CD4-positive, alpha-beta T cell treated with Interleukin-12 subunit alpha and Interleukin-12 subunit beta, for 1 hour (primary cell): ENCODE results near the gene CRABP2.
A peak's percentile ranks its signal among the peaks of the same experiment; 100 is the strongest.

Experiments
- DNase-seq: peaks from one replicate; pipeline ENCODE4 v3.0.0-alpha.2; 2020

The CRABP2 gene

DNA sequence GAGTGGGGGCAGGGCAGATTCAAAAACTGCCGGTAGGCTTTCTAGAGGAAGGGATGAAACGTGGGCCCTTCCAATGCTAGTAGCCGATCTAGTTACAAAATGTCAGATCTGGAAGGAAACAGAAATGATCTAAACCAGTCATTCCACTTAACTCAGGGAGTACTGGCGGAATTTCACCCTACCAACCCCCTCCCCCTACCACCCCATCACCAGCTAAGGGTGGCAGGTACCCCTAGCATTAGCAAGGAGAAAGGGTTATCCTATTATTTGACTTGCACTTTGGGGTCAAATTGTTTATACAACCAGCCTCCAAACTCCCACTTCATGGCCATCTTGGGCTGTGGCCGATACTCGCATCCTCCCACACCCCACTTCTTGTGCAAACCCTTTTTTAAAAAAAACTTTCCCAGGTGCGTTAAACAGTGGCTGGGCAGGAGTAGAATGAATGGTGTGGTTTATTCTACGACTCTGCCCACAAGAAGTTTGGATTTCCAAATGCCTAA is 36.1 kb upstream of the CRABP2 start:
- DNase-seq, result no peak

DNA sequence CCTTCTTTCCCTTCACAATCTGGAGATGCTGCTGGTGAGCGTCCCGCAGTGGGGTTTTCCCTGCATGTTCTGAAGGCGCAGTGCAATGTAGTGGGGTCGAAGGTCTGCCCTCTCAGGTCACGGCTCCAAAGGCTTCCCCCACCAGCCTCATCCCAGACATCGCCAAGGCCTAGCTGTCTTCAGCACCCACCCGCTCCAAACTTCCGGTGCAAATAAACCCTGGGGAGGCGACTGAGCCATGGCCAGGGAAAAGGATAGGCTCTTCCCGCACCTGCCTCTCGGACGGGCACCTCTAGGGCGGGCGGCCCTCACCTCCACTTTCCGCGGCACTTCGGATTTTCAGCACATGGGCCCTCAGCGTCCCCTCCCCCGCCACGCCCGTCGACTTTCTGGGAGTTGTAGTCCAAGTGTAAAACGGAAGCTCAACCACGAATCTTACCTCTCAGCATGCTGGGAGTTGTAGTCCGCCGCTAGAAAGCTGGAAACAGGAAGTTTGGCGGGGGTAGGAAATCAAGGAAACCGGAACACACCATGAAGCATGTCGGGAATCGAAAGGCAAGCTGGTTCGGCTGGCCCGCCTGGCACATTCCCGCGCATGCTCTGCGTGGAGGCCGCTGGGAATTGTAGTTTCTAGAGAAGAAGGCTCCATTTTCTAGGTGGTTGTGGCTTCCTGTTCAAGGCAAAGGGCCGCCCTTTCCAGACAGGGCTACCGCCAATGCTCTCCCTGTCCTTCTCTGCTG is 35.5 kb upstream of the CRABP2 start, which contains the start of gene MRPL24:
Gene MRPL24 (minus strand): TSS at position 348 of the 740 bp plus-strand sequence. CDS start 2,384 bp downstream, outside the sequence.
- DNase-seq, result peak; percentile 99

DNA sequence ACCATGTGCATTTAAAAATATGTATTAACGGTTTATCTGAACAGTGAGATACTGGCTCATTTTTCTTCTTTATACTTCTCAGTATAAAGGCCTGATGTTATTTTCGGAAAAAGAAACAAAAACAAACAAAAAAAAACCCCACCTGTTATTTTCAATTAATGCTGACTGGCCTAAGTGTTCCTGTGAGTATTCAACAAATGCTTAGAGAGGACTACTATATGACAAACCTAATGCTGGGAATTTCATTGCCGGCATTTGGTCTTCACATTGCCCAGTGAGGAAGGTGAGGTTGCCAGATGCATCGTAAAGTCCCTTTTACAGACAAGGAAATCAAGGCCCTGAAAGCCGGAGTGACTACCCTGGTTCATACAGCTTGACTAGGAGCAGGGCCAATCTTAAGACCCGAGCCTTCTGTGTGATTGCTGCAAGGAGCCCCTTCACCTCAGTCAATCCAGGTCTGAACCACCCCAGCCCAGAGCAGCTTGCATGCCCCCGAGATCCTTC is 34.9 kb upstream of the CRABP2 start:
- DNase-seq, result no peak

DNA sequence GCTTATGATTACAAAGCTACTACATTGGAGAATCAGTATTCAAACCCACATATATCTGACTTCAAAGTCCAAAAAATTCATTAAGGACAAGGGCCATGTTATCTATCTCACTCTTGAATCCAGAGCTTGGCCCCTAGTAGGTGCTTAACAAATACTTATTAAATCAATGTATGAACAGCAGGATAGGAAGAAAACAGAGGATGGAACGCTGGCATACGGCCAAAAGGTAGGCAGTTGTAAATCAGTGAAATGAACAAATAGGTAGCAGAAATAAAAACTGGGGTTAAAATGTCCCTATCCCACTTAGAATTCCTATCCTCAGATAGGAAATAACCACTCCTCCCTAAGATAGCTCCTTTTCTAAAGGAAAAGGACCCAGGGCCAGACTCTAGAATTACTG is 33.5 kb upstream of the CRABP2 start:
- DNase-seq, result no peak

DNA sequence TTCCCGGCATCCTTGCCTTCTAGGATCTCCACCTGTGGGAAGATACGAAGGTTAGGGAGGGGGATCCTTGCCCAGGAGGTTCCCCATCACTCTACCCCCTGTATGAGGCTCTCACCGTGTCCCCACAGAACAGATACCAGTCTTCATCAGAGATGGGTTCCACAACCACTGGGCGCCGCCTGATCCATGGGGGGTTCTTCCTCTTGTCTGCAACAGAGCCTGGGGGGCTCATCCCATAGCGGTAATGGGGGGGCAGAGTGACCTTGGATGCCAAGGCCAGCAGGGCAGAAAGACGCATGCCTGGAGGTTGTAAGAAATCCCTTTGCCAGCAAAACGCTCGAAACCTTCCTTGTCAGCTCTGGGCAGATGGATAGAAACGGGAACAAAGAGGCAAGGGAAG is 33.0 kb upstream of the CRABP2 start:
- no peak for DNase-seq

GRCh38 chr1:156733989-156734584 is 28.7 kb upstream of the CRABP2 start:
- no peak for DNase-seq

DNA sequence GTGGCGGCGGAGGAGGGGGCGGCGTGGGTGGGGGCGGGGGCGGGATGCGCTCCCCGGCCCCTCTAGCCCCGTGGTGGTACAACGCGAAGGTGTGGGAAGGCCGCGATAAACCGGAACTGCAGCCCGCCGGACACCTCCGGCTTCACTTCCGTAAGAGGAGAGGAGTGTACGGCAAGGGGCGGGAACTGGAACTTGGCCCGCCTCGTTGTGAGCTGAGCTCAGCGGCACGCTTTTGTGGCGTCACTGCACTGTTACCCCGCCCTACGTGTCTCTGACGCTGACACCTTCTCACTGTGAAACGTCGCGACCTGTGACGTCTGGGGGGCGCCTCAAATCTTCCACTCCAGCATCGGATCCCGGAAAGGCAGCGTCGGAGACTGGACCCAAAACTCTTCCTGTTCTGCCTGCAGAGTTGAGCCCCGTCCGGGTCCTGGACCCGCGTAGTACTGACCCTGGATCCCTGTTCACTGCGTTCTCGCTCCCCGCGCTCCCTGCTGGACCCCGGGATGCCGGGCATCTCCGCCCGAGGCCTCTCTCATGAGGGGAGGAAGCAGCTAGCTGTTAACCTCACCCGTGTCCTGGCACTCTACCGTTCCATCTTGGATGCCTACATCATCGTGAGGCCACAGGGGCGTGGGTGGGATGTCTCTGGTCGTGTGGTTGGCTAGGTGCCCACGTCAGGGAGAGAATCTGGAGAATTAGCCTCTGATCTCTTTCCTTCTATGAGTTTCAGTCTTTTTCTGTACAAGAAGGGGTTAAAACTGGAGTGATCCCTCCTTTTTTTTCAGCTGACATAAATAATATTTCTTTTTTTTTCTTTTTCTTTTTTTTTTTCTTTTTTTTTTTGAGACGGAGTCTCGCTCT is 23.4 kb upstream of the CRABP2 start, which contains the start of gene ISG20L2:
Gene ISG20L2 (minus strand): TSS at position 168 of the 864 bp plus-strand sequence. CDS start 1,114 bp downstream, outside the sequence.
- peak; percentile 97 for DNase-seq

GRCh38 chr1:156727926-156728598 is 22.7 kb upstream of the CRABP2 start, which contains the start of gene METTL25B:
Gene METTL25B (plus strand): TSS chr1:156728469. CDS start chr1:156729105, 636 bp downstream.
- peak; percentile 80 for DNase-seq

GRCh38 chr1:156727492-156727891 is 22.1 kb upstream of the CRABP2 start:
- DNase-seq, result no peak

DNA sequence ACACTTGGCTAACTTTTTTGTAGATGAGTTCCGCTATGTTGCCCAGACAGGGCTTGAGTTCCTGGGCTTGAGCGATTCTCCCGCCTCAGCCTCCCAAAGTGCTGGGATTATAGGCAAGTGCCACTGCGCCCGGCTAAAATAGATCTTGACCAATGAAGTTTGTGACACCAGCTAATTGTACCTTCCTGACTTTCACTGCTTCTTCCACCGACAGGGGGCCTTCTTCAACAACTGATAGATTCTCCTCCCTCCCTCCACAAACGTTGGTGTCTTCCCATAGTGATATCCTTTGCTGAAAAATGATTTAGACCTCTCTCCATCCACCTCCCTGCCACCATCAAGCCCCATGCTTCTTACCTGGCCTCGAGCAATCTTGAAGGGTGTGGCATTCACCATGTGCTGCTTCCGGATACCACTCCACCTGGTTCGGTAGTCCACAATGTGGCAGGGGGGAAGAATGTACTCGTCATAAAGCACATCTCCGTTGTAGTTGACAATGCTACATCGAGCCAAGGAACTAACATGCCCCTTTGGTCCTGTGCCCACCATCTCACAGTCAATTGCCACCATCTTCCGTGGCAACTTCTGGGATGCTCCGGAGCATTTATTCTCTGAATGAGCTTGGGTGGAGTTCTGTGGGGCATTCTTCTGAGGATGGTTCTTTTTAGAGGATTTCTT is 21.3 kb upstream of the CRABP2 start:
- peak; percentile 65 for DNase-seq

DNA sequence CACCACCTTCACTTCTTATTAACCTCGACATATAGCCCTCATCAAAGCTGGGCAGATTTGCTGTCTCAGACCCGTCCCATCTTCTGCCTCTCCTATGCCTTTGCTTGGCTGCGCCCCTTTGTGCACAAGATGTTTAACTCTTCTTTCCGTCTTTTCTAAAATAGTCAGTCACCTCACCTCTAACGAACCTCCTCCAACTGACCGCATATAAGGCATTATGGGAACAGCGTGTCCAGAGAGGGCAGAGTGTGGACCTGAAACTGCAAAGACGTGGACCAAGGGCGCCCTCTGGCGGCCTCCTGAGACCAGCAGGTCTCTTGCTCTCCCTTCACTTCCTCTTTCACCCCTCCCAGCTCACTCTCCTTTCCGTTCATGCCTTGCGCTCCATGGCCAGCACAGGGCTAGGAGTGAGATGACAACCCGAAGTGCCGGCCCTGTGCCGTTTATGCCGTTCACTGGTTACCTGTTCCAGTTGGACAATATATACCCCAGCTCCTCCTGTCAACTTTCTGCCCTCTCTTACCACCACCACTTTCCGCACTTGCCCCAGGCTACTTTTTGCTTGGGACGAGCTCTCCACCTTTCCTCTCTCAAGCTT is 20.4 kb upstream of the CRABP2 start:
- peak; percentile 84 for DNase-seq

DNA sequence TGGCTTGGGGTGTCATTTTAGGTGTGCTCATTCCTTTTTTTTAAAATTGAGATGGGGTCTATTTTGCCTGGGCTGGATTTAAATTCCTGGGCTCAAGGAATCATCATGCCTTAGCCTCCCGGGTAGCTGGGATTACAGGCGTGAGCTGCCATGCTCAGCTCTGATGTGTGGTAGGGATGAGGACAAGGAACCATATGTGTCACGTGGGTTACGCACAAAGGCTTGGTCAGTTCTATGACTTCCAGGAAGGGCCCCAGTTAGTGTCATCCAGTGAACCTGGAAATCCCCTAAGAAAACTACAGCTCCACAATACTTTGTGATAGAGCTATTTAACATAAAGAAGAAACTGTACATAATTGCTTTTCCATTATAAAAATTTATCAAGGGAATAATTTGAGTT is 16.2 kb upstream of the CRABP2 start:
- DNase-seq, result no peak

DNA sequence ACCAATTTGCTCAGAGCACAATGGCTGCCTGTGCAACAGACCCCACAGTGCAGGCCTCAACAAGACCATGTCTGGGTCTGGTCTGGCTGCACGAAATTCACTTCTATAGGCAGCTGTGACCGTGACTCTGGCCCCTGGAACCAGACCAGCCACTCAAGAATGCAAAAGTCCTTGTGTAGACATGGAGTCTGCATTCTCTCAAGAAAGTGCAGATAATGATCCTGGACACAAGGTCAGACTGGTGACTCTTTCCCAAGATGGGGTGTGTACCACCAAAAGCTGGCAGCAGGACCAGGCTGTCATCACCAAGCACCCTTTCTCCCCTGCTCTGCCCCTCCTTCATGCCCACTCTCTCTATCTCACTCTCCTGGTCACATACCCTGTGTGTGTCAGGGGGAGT is 15.7 kb upstream of the CRABP2 start:
- no peak for DNase-seq

GRCh38 chr1:156717351-156717750 is 12.0 kb upstream of the CRABP2 start:
- no peak for DNase-seq

- DNase-seq, result no peak
Measured at GRCh38 chr1:156714830-156715229, 9.4 kb upstream of the CRABP2 start.

DNA sequence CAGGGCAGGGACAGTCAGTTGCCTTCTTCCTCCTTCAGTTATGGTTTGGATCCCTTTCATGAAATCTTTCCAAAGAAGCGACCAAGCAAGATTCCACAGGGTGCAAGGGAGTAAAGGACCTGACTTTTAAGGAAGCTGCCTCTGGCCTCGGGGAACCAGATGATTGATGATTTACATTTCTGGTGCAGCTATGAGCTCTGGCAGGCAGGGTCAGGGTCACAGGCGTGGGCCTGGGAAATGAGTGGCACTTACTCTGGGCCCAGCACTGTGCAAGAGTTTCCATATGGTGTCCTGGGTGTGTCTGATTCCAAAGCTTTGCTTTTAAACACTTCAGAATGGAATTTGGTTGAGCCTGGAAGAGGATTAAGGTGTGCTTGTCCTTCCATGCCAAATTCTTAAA is 7.2 kb upstream of the CRABP2 start:
- DNase-seq, result no peak

GRCh38 chr1:156711011-156711817 is 5.8 kb upstream of the CRABP2 start:
- DNase-seq, result no peak

DNA sequence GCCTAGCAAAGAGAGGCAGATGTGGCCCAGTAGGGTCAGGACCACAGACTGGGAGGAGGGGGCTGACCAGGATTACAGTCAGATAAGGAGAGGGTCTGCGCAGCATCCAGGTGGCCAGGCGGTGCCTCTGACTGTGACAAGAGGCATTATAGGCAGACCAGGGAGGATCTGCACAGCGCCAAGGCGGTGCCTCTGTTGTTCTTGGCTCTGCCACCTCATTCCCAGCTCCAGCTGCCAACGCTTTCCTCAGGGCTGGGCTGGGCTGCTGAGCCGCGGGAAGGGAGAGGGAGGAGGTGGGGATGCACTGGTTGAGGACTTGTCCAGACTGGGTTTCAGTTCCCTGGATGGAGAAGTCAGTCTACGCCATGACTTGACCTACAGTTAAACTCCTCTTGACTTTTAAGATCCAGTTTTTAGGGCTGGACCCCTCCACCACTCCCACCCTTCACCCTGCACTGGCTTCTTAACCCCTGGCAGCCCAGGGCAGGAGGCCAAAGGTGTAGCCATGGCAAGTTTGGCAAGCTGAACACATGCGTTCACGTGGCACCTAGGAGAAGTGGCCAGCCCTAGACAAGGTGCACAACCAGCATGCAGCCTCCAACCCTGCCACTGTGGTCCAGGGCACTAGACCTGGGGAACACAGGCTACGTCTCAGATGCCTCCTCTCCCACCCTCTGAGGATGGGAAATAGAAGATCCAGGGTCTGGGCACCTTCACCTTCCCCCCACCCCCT is 4.5 kb upstream of the CRABP2 start:
- DNase-seq, result no peak

DNA sequence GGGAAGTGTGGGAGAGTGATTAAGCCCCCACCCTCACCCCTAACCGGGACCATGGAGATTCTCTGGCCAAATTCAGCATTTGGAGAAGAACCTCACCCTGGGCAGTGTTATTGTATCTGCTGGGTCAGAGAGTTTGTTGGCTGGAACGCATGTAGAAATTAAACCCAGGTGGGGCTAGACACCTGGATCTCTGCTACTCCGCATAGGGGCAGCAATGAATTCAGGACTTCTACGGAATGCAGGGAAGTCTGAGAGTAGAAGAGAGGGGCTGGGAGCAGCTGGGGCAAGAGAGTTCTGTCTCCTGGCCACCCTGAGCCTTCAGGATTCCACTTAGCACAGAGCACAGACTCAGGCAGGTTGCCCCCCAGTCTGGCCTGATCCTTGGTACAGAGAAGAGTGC is 3.6 kb upstream of the CRABP2 start:
- no peak for DNase-seq

DNA sequence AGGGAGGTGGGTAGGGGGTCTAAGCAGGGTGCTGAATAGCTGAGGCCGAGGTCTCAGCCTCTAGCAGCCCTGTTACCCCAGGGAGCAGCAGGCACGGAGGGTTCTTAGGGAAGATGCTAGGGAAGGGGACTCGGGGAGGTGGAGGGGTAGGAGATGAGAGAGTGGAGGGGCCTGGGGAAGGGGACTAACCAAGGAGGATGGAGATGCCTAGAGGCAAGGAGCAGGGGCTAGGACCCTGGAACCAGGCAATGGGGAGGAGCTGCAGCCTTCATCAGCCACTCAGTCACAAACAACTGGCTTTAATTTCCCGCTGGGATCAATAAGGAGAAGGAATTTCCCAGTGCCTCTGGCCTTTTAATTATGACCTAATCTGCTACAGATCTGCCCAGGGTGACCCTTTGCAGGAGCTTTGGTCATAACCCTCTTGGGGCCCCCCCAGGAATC is 2.9 kb upstream of the CRABP2 start:
- no peak for DNase-seq
